CD4-positive, alpha-beta T cell treated with Interleukin-10 for 1 hour (primary cell): ENCODE measurements around the gene FAM72B.
"Not testable (repeated sequence)": the region's sequence is repeated elsewhere in the genome, so short reads cannot be mapped to it uniquely, and the experiment has no call there.

Experiments used
- DNase-seq: peaks from one replicate; pipeline ENCODE4 v3.0.0-alpha.2; 2020

The FAM72B gene

GRCh38 chr1:121199763-121200162, 15.6 kb upstream of the FAM72B start:
- not testable (repeated sequence) for DNase-seq

DNA sequence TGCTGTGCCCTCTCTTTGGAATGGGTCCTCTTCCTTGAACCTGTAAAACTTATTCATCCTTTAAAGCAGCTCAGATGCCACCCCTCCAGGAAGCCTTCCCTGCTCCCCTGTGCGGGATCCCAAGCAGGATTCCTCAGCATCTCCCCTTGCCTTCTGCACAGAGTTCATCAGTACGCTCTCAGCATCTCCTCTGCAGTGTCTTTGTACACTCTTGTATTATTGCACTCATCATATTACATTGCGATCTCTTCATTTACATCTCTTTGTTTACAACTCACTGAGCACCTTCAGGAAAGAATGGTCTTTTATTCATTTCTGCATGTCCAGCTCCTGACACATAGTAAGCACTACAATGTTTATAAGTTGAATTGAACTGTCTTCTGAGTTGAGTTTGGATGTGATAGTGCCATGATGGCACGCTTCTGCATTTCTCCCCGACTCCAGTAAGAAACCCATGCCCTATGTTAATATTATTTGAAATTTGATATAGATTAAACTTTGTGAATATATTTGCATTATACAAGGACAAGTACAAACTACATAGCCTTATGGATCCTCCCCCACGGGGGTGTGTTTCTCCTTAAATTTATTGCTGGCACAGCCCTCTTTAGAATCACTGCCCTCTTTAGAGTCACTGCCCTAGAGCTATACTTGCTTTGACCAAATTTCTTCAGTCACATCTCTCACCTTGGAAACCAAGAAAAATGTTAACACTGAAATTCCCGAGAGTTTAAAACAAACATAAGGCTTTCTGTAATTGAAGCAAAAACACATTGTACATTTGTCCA, 13.1 kb upstream of the FAM72B start:
- DNase-seq, result not testable (repeated sequence)

GRCh38 chr1:121192512-121192911, 8.4 kb upstream of the FAM72B start:
- not testable (repeated sequence) for DNase-seq

- not testable (repeated sequence) for DNase-seq
Observed at GRCh38 chr1:121187914-121188313, 3.8 kb upstream of the FAM72B start.

DNA sequence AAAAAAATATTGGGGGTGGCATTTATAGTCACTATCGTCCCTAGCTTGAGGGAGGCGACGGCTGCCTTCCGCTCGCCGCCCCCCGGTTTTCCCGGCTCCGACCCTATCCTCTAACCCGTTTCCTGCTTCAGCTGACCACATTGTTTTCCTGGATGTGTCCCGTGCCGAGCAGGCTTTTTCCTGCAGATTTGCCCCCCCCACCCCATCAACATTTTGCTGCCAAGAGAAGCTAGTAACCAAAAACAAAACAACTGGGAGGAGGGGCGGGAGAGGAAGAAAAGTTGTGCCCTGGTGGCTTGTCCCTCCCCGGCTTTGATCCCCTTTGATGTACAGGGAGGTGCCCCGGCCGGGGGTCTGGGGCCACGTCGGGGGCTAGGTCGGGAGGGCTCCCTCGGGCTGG, 2.1 kb upstream of the FAM72B start:
- DNase-seq, result not testable (repeated sequence)

DNA sequence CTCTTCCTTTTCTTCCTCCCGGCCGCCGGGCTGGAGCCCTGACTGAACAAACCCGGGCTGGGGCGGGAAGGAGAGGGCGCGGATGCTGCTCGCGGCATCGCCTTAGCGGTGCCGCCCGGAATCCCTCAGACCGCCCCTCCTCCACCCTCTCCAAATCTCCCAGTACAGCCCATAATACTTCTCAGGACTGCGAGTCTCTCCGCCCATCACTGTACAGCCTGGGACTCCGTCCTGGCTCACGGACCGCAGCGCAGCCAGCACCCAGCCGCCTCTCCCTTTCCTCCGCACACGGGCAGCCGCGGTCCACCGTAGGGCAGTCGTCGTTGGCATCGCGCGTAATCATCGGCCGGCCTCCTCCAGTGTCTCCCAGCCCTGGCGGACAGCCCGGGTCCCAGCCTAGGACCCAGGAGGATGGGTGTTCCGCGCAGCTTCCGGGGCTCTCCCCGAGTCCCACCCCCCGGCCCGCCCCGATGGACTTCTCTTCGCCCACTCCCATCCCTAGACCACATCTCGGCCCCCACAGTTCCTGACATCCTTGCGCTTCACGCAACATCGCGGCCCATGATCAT, 1.1 kb upstream of the FAM72B start:
- DNase-seq, result not testable (repeated sequence)

GRCh38 chr1:121183867-121184266, 273 bp downstream of the FAM72B start:
- DNase-seq, result not testable (repeated sequence)

GRCh38 chr1:121178197-121178596, 5.9 kb downstream of the FAM72B start:
- DNase-seq, result not testable (repeated sequence)

DNA sequence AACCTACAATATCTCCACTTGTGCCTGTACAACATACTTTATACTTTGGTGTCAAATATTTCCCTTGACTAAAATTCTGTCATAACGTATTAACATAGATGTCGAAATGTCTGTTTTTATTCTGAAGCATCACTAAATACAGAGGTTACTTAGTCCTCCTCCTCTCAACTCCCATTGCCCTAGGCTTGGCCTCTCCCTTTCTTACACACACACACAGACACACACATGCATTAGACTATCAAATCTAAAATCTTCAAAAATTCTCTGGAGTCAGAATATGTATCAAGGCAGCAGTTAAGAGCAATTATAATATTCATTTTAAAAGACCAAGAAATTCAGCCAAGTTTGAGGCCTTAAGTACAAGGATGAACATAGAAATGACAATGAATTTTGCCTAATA, 7.5 kb downstream of the FAM72B start:
- DNase-seq, result not testable (repeated sequence)

- DNase-seq, result not testable (repeated sequence)
Observed at GRCh38 chr1:121168152-121168668, 15.9 kb downstream of the FAM72B start.

DNA sequence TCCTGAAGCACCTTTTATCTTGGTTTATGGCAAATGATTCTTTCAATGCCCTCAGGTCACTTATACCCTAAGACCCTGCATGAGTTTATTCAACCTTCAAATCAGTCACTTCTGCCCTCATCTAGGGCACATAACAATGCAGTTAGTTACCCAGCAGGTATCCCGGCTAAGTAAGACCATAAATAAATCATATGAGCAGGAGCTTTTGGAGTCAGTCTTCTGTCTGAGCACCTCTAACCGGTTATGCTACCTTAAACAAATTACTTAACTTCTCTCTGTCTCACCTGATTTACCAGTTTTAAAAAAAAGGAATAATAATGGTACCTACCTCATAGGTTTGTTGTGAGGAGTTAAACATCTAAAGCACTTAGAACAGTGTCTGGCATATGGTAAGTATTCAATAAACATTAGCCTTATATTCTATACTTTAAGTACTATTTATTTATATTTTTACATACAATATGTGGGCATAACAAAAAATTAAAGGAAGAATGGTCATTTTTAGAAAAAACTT, 16.9 kb downstream of the FAM72B start:
- not testable (repeated sequence) for DNase-seq

- not testable (repeated sequence) for DNase-seq
Observed at GRCh38 chr1:121165296-121165695, 18.8 kb downstream of the FAM72B start.

DNA sequence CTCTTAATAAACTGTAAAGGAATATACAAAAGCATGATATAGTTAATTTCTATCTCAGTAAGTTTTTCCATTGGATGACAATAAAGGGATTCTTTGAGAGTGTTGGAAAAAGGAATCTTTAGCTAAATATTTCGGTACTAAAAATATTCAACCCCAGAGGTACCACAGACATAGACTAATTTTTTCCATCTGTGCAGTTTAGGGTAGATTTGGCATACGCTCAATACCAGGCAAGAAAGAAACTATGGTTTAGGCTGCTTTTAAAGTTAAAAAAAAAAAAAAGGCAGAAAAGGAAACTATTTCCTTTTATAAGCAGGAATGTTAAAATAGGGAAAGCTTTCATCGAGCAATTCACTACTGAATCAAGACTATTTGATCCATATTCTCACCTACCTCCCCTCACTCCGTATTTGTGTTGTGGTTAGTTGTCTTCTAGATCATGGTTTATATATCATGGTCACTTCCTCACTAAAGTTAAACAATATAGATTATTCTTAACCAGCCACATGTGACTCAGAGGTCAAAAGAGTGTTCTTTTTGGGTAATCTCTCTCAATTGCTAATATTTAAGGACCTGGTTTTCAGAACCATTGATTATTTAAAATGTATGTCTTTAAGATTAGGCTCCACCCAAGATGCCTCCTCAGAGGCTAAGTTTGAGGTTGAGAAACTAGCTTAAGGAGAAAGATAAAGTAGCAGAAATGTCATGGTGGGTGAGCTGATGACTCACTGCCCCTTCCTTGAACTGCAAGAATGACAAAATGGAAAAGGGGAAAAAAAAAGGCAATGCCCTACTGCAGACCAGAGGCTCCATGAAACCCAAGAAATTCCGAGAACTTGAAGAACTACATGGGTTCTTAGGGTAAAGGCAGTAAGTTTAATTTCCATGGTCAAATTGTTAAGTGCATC, 20.0 kb downstream of the FAM72B start:
- DNase-seq, result not testable (repeated sequence)

- DNase-seq, result not testable (repeated sequence)
Observed at GRCh38 chr1:121161199-121161901, 22.8 kb downstream of the FAM72B start.

DNA sequence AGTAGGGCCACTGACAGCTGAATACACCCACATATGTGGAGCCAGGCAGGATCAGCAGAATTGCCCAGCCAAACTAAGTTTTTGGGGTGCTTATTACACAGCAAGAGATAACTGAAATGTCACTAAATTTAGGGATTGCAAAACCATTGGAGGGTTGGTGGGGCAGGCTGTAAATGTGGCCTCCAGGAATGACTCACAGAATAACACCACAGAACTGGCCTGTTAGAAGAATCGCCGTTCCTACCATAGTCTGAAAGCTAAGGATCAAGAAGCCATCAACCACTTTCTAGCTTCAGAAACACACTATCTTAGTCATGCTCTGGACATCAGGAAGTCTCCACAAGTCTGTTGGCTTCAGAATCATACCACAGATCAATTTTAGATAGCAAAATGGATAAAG, 24.0 kb downstream of the FAM72B start:
- DNase-seq, result not testable (repeated sequence)

DNA sequence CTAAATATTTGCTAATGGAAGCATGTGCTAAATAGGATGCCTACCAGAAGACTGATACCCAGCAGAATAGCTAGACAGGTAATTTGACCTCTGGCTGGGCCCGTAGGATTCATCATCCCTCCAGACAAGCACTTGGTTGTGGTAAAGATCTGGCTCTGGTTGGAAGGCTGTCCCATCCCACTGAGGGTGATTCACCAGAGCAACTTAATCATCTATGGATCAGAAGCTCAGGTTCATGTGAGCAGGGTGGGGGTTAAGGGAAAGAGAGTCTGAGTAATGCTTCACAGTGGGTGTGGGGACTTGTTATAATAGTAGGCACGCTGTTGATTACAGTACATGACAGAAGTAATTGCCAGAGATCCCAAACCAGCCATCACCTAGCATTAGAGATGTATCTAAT, 26.5 kb downstream of the FAM72B start:
- DNase-seq, result not testable (repeated sequence)

DNA sequence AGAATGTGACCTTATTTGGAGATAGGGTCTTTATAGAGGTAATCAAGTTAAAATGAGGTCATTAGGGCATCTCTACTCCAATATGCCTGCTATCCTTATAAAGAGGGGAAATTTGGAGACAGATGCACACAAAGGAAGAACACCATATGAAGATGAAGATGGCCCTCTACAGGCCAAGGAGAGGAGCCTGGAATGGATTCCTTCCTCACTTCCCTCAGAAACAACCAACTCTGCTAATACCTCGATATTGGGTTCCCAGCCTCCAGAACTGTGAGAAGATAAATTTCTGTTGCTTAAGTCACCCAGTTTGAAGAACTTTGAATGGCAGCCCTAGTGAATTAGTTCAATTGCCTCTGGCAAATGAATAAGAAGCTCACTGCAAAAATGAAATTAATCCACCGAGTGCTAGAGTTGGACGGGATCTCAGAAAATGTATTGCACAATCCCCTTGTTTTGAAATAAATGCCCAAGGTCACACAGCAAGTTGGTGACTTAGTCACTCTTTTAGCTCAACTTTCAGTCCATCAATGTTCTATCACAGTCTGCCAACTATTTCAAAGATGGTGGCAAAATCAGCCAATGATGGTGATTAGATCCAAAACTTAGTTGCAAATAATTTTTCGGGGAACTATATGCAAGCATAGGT, 27.1 kb downstream of the FAM72B start:
- not testable (repeated sequence) for DNase-seq

DNA sequence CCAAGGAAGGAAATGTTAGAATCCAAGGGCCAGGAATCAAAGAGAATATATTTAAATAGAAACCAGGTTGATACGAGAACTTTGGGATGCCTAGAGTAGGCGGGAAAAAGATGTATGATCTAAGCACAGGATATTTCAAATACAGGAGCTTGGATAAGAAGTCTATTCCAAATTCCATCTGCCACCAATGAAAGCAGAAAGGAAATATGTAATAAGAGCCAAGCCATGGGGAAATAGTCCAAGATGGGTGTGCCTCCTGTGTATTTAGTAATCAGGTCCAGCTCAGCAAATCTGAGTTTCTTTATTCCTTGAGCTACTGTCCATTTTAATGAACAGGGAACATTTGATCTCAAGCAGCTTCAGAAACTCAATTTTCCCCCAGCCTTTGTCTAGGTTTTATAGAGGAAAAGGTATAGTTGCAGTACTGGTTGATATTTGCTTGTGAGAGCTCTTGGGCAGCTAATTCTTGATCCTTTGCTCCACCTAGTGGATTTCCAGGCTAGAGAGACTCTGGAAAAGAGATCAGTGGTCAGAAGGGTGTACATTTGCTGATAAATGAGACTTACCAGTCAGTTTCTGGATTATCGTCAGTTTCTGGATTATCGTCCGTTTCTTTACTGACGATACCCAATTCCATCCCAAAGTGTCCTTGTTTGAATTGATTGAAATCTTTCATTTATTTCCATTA, 28.3 kb downstream of the FAM72B start:
- DNase-seq, result not testable (repeated sequence)

- DNase-seq, result not testable (repeated sequence)
Observed at GRCh38 chr1:121154811-121155210, 29.3 kb downstream of the FAM72B start.

GRCh38 chr1:121152788-121153187, 31.4 kb downstream of the FAM72B start:
- not testable (repeated sequence) for DNase-seq

DNA sequence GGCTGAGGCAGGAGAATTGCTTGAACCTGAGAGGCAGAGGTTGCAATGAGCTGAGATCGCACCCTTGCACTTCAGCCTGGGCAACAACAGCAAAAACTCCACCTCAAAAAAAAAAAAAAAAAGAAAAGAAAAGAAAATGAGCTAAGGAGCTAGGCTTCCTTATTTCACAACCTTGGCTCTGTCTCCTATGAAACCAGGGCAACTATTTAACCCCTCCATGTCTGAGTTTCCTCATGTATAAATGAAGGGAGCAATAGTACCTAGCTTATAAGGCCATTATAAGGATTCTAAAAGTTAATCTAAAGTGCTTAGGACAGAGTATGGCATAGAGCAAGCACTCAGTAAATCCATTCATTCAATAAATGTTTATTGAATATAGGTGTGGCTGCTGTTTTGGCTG, 32.8 kb downstream of the FAM72B start:
- not testable (repeated sequence) for DNase-seq
